Esophagus muscularis mucosa (tissue), 4 donors: ENCODE measurements around the gene NDUFA11. TPM values are rescaled to one million over a fixed set of nuclear protein-coding genes. Genes with fewer than 3 reads are reported as not detected.

Experiments
- DNase-seq: peaks from one replicate; pipeline ENCODE4 v3.0.0-alpha.2; 2017; ENCODE audit errors: extremely low spot score
- H3K27ac ChIP-seq, 4 donors: fragments of 200-600 bp; sonication (generic); replicated peaks in 1 of 4; 1 replicate in 3 of 4; 2 replicates in 1 of 4; pipeline ENCODE4 v1.5.1; 2016 to 2019; ENCODE audit warnings: mild to moderate bottlenecking in 1 of 4
- H3K27me3 ChIP-seq, 4 donors: fragments of 200-600 bp; sonication (generic); one replicate each; pipeline versions ENCODE4 v1.5.1 to v1.6.0; 2016 to 2019
- H3K36me3 ChIP-seq, 4 donors: fragments of 200-600 bp; sonication (generic); one replicate each; pipeline ENCODE4 v1.5.1; 2016 to 2019
- H3K4me1 ChIP-seq, 4 donors: fragments of 200-600 bp; sonication (generic); one replicate each; pipeline ENCODE4 v1.5.1; 2016 to 2019
- H3K4me3 ChIP-seq, 4 donors: fragments of 200-600 bp; sonication (generic); 1 replicate in 2 of 4; 2 replicates in 2 of 4; pipeline ENCODE4 v1.5.1; 2016 to 2019; ENCODE audit warnings: mild to moderate bottlenecking in 4 of 4, moderate library complexity in 1 of 4
- H3K9me3 ChIP-seq, 4 donors: fragments of 200-600 bp; sonication (generic); 1 replicate in 3 of 4; 2 replicates in 1 of 4; pipeline ENCODE4 v1.5.1; 2016 to 2019
- CTCF ChIP-seq, 3 experiments: fragments of 200-600 bp in 2 of 3; fragments of 450-650 bp in 1 of 3; sonication (generic) in 2 of 3; IDR thresholded peaks; one replicate each; pipeline ENCODE4 v1.5.1; 2017 to 2019; ENCODE audit warnings: antibody characterized with exemption in 3 of 3, mild to moderate bottlenecking in 2 of 3, moderate library complexity in 1 of 3
- EP300 ChIP-seq: sonication (generic); formaldehyde crosslinking; IDR thresholded peaks from one replicate; pipeline ENCODE4 v1.6.1; 2017; ENCODE audit warnings: antibody characterized with exemption
- POLR2A ChIP-seq: fragments of 450-650 bp; IDR thresholded peaks from one replicate; pipeline ENCODE4 v1.6.1; 2017; ENCODE audit warnings: antibody characterized with exemption, moderate library complexity, mild to moderate bottlenecking, low read depth
- POLR2AphosphoS5 ChIP-seq, 2 donors: sonication (generic); formaldehyde crosslinking; IDR thresholded peaks; one replicate each; pipeline ENCODE4 v1.6.1; 2017; ENCODE audit warnings: antibody characterized with exemption in 2 of 2
- WGBS: methylation state at CpG from one replicate; pipeline ENCODE4 v1.1.5; 2018; 5-methylcytosine and 5-hydroxymethylcytosine counted together
- intact Hi-C: fragments of 100-400 bp; cut with DNase I; formaldehyde crosslinking; loops from one replicate; pipeline ENCODE4 v1.15.1; 2023
- total RNA-seq, 4 donors: library from RNA; depleted of rRNA; stranded (reverse); fragments of >200 nt; gene quantifications; one replicate each; pipeline versions ENCODE4 v1.1.0 to v1.2.1, GENCODE V29; 2016

NDUFA11 gene
- total RNA-seq, 4 donors from 2014 or later: 292 to 378 (median 314) TPM

GRCh38 chr19:5934069-5934401, 30.4 kb upstream of the NDUFA11 start:
- intact Hi-C loops: no loop called here
- 61% methylated on average over 2 of the region's 5 CpGs for WGBS
- TF ChIP-seq EP300 (no peak), POLR2A (no peak), POLR2AphosphoS5 (IDR thresholded peaks at IDR 0.05) (no peak)
- peaks cover 18 to 84% (median 63%) of the 10 kb centered on the region in 4 donors for H3K36me3 ChIP-seq
- peaks cover 28 to 55% (median 49%) of the 10 kb centered on the region in 4 donors for H3K4me1 ChIP-seq
- no peak overlapping the region for H3K4me3 ChIP-seq
- peak overlapping the region; percentile 53 to 72 (median 66) for H3K27ac ChIP-seq
- H3K9me3 ChIP-seq: no peaks in the 10 kb centered on the region
- no peak for DNase-seq
- H3K27me3 ChIP-seq: no peaks in the 10 kb centered on the region

GRCh38 chr19:5933391-5934068, 29.9 kb upstream of the NDUFA11 start:
- DNase-seq: no peak
- intact Hi-C loops: no loop called here
- Histone ChIP-seq H3K27me3 (no peaks in the 10 kb centered on the region), H3K36me3 (peaks cover 18 to 86% (median 67%) of the 10 kb centered on the region in 4 donors), H3K4me1 (peaks cover 28 to 56% (median 49%) of the 10 kb centered on the region in 4 donors), H3K27ac (peak overlapping the region; percentile 53 to 72 (median 66)), H3K9me3 (no peaks in the 10 kb centered on the region), H3K4me3 (no peak overlapping the region)
- TF ChIP-seq POLR2AphosphoS5 (IDR thresholded peaks at IDR 0.05): peak in 1 of 2 donors; percentile 46
- no peak for TF ChIP-seq POLR2A
- 81% methylated on average over 9 of the region's 20 CpGs for WGBS

GRCh38 chr19:5932609-5933262, 29.1 kb upstream of the NDUFA11 start:
- H3K27me3 ChIP-seq: no peaks in the 10 kb centered on the region
- H3K4me1 ChIP-seq: peaks cover 33 to 64% (median 56%) of the 10 kb centered on the region in 4 donors
- peaks cover 18 to 86% (median 70%) of the 10 kb centered on the region in 4 donors for H3K36me3 ChIP-seq
- H3K9me3 ChIP-seq: no peaks in the 10 kb centered on the region
- no peak overlapping the region for H3K4me3 ChIP-seq
- DNase-seq: no peak
- TF ChIP-seq POLR2AphosphoS5 (IDR thresholded peaks at IDR 0.05): no peak
- no peak for TF ChIP-seq CTCF (IDR thresholded peaks at IDR 0.05)
- WGBS: 88% methylated on average over 19 of the region's 21 CpGs
- H3K27ac ChIP-seq: peak overlapping the region in 3 of 4 donors; percentile 53 to 72 (median 63)
- intact Hi-C loops: no loop called here

GRCh38 chr19:5932146-5932545, 28.6 kb upstream of the NDUFA11 start:
- Histone ChIP-seq H3K4me1 (peaks cover 39 to 70% (median 62%) of the 10 kb centered on the region in 4 donors), H3K27ac (peak overlapping the region in 2 of 4 donors; percentile 1 to 53), H3K36me3 (peaks cover 18 to 86% (median 69%) of the 10 kb centered on the region in 4 donors), H3K4me3 (no peak overlapping the region), H3K9me3 (no peaks in the 10 kb centered on the region), H3K27me3 (no peaks in the 10 kb centered on the region)
- TF ChIP-seq EP300 (no peak), CTCF (IDR thresholded peaks at IDR 0.05) (no peak), POLR2A (no peak), POLR2AphosphoS5 (IDR thresholded peaks at IDR 0.05) (no peak)
- WGBS: 94% methylated on average over 17 of the region's 18 CpGs
- intact Hi-C loops: no loop called here
- DNase-seq: no peak

- H3K27me3 ChIP-seq: no peaks in the 10 kb centered on the region
- no peak overlapping the region for H3K4me3 ChIP-seq
- peaks cover 18 to 85% (median 71%) of the 10 kb centered on the region in 4 donors for H3K36me3 ChIP-seq
- H3K27ac ChIP-seq: no peak overlapping the region
- no peak for DNase-seq
- 91% methylated on average over 6 of the region's 11 CpGs for WGBS
- intact Hi-C loops: no loop called here
- TF ChIP-seq POLR2AphosphoS5 (IDR thresholded peaks at IDR 0.05) (no peak), CTCF (IDR thresholded peaks at IDR 0.05) (no peak), POLR2A (no peak), EP300 (no peak)
- no peaks in the 10 kb centered on the region for H3K9me3 ChIP-seq
- peaks cover 47 to 73% (median 65%) of the 10 kb centered on the region in 4 donors for H3K4me1 ChIP-seq
These were observed 27.7 kb upstream of the NDUFA11 start for GRCh38 chr19:5931251-5931650.
